ENCODE data around the gene CKMT1B.
"Not testable (repeated sequence)": the region's sequence is repeated elsewhere in the genome, so short reads cannot be mapped to it uniquely, and the experiment has no call there.

The CKMT1B gene

GRCh38 chr15:43593328-43594190 is at the start of gene CKMT1B:
Gene CKMT1B (plus strand): TSS chr15:43594027. CDS start chr15:43594219, 192 bp downstream.
- DNase-seq (ENCODE audit: extremely low read depth in 1 of 2, low read depth in 1 of 2), result not testable (repeated sequence)

DNA sequence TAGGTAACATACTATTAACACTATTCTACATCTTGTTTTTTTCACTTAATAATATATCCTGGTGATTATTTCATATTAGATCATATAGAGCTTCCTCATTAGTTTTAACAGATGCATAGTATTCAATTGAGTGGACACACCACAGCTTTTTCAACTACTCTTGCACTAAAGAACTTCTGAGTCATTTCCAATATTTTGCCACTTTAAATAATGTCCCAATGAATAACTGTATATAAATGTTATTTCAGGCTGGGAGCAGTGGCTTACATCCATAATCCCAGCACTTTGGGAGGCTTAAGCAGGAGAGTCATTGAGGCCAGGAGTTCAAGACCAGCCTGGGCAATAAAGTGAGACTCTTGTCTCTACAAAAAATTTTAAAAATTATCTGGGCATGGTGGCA is 49.6 kb upstream of the CKMT1B start:
- no peak for DNase-seq (ENCODE audit: extremely low read depth in 1 of 2, low read depth in 1 of 2)

GRCh38 chr15:43545426-43545825 is 48.4 kb upstream of the CKMT1B start:
- no peak for DNase-seq (ENCODE audit: extremely low read depth in 1 of 2, low read depth in 1 of 2)

DNA sequence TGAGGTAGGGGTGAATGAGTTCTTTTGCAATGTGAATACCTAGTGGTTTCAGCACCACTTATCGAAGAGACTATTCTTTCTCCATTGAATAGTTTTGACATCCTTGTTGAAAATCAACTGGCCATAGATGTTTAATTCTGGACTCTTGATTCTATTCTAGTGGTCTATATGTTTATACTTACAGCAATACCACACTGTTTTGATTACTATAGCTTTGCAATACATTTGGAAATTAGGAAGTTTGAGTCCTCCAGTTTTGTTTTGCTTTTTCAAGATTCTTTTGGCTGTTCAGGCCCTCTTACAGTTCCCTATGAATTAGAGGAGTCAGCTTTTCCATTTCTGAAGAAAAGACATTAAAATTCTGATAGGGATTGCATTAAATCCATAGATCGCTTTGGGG is 46.3 kb upstream of the CKMT1B start:
- DNase-seq (ENCODE audit: extremely low read depth in 1 of 2, low read depth in 1 of 2), result no peak

DNA sequence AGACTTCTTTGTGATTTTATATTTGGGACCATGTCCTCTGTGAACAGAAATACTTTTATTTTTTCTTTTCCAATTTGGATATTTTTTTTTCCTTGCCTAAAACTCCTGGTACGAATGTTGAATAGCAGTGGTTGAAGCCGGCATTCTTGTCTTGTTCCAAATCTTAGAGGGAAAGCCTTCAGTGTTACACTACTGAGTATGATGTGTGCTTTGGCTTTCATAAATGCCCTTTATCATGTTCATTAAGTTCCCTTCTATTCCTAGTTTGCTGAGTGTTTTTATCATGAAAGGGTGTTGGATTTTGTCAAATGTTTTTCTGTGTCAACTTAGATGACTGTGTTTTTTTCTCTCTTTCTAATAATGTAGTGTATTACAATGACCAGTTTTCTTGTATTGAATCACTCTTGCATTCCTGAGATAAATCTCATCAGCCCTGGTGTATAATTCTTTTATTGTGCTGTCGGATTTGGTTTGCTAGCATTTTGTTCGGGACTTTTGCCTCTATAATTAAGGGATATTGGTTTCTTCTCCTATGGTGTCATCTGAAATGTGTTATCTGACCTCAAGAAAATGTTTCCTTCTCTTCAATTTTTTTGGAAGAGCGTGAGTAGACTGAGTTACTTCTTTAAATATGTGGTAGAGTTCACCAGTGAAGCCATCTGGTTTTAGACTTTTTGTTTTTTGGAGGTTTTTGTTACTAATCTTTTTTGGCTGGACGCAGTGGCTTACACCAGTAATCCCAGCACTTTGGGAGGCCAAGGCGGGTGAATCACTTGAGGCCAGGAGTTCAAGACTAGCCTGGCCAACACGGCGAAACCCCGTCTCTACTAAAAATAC is 43.1 kb upstream of the CKMT1B start:
- no peak for DNase-seq (ENCODE audit: extremely low read depth in 1 of 2, low read depth in 1 of 2)

GRCh38 chr15:43552256-43552655 is 41.6 kb upstream of the CKMT1B start:
- no peak for DNase-seq (ENCODE audit: extremely low read depth in 1 of 2, low read depth in 1 of 2)

- DNase-seq (ENCODE audit: extremely low read depth in 1 of 2, low read depth in 1 of 2), result no peak
Measured at GRCh38 chr15:43552986-43553385, 40.8 kb upstream of the CKMT1B start.

DNA sequence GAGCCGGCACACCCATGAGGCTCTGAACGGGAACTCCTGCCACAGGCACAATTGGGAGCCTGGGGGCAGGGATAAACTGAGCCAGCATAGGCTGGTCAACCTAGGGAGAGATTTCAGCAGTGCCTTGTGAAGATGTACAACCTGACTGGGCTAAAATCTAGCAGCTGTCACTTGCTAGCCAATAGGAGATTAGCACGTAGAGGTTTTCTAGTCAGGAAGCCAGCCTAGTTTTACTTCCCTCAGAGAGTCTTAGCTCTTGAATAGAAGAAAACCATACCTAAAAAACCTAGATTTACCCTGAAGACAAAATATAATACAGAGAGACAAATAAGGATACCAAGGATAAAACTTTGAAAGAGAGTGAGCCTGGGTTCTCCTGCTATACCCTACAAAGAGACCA is 31.1 kb upstream of the CKMT1B start:
- DNase-seq (ENCODE audit: extremely low read depth in 1 of 2, low read depth in 1 of 2), result not testable (repeated sequence)

GRCh38 chr15:43563793-43564192 is 30.0 kb upstream of the CKMT1B start:
- not testable (repeated sequence) for DNase-seq (ENCODE audit: extremely low read depth in 1 of 2, low read depth in 1 of 2)

GRCh38 chr15:43566615-43567014 is 27.2 kb upstream of the CKMT1B start:
- not testable (repeated sequence) for DNase-seq (ENCODE audit: extremely low read depth in 1 of 2, low read depth in 1 of 2)

DNA sequence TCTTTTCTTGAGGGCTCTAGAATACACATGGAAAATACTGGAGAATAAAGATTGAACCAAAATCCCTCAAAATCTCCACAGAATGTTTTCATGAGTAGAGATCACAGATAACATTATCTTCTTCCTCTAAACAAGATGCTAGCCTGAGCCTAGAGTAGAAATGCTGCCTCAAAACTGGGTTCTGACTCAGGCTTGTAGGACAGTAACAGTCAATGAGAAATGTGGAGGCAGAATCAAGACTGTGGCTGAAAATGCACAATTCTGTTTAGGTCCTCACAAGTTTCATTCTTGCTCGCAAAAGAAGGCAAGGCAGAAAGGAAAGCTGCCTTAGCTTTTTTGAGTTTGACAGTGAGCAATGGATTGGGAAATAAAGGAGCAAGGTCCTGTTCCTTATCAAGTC is 19.2 kb upstream of the CKMT1B start:
- not testable (repeated sequence) for DNase-seq (ENCODE audit: extremely low read depth in 1 of 2, low read depth in 1 of 2)

DNA sequence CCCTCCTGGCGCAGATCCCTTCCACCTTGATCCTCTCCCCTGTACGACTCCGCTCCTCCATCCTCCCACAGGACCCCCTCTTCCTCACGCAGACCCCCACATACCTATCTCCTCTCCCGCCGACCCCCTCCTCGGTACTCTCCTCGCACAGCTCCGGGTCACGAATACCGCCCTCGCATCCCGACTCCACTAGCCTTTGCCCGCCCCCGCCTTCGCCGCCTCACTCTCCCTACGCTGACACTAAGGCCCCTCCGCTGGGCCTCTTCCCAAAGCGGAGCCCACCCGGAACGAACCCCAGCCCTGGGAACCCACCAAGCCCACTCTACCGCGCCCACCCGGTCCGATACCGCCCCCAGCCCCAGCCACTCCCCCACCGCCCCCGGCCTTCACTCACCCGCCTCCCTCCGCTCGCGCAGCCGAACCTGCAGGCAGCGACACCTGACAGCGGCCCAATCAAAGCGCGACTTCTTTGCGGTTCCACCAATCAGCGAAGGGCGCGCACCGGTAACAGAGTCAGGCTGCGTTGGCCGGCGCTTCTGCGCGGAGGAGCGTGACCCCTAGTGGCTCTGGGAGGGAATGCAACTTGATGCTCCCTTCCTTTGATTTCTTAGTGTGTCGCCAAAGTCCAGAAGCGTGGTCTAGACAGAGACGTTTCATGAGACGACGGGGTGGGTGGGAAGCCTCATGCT is 3.9 kb upstream of the CKMT1B start, which contains the start of gene PPIP5K1:
Gene PPIP5K1, minus strand, starts transcription at position 431 of the 689 bp plus-strand sequence. CDS start 5,704 bp downstream, outside the sequence.
- not testable (repeated sequence) for DNase-seq (ENCODE audit: extremely low read depth in 1 of 2, low read depth in 1 of 2)

DNA sequence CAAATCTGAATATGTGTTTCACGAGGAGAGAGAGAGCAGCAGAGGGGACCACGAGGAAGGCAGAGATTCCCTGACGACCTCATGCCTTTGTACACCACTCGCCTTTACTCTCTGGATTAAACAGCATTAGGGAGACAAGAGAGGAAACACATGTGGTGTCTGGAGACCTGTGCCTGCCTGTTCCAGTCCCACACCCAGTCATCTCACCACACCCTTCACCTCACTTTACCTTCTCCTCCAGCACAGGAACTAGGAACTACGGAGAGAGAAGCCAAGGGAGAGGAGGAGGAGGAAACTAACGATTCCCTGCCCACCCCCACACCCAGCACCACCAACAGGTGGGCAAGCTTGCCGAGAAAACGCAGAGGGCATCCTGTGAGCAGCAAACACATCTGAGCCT is 986 bp upstream of the CKMT1B start:
- DNase-seq (ENCODE audit: extremely low read depth in 1 of 2, low read depth in 1 of 2), result not testable (repeated sequence)

DNA sequence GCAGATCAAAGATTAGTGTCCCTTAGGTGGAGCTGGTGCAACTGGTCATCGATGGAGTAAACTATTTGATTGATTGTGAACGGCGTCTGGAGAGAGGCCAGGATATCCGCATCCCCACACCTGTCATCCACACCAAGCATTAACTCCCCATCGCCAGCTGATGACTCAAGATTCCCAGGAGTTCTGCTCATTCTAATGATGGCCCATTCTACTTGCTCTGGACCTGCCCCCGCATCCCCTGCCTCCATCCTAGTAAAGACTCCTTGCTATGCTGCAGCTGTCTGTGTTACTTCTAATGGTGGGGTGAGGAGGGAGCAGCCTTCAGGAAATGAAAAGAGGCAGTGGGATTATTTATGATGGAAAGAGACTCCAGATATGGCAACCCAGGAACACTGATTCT is 5.3 kb downstream of the CKMT1B start:
- DNase-seq (ENCODE audit: extremely low read depth in 1 of 2, low read depth in 1 of 2), result not testable (repeated sequence)

DNA sequence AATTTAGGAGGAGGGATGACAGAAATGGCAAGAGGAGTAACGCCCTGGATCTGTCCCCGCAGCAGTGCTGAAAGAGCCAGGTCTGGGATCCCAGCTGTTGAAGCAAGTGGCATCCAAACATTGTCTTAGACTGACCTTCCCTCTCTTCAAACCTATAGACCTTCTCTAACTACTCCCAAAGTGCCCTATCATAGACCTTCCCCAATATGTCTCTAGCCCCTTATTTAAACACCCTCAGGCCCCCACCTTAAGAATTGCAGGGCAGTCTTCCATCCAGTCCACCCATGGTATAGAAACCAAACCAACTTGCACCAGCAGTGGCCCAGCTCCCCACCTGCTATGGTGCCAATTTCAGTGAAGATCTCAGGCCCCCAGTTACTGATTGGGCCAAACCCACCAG is 6.4 kb downstream of the CKMT1B start:
- DNase-seq (ENCODE audit: extremely low read depth in 1 of 2, low read depth in 1 of 2), result not testable (repeated sequence)

DNA sequence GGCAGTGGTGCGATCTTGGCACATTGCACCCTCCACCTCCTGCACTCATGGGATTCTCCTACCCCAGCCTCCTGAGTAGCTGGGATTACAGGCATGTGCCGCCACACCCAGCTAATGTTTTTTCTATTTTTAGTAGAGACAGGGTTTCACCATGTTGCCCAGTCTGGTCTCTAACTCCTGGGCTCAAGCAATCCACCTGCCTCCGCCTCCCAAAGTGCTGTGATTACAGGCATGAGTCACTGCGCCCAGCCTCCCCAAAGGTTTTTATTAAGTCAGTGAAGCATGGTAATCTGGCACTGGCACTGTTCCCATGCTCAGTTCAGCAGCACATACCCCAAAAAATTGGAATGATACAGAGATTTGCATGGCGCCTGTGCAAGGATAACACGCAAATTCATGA is 8.4 kb downstream of the CKMT1B start:
- DNase-seq (ENCODE audit: extremely low read depth in 1 of 2, low read depth in 1 of 2), result not testable (repeated sequence)

DNA sequence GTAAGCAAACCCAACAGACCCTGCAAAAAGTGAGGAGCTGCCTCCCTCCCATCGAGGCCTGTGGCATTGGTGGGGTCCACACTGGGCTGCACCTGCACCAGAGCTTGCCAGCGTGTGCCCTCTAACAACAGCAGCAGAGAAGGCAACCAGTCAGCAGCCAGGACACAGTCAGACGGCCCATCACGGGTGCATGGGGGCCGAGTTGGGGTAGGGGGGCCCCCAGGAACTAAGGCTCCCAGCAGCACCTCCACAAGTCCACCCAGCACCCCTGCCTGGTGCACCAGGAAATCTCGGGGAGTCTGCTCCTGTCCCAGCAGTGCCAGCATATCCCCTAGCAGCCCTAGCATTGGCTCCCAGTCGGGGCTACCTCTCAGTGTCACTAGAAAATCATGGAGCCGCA is 23.9 kb downstream of the CKMT1B start:
- DNase-seq (ENCODE audit: extremely low read depth in 1 of 2, low read depth in 1 of 2), result not testable (repeated sequence)

GRCh38 chr15:43618700-43619099 is 24.9 kb downstream of the CKMT1B start, which contains the start of gene STRC:
Gene STRC (minus strand): TSS chr15:43618800. CDS start chr15:43618722, 78 bp downstream.
- not testable (repeated sequence) for DNase-seq (ENCODE audit: extremely low read depth in 1 of 2, low read depth in 1 of 2)

GRCh38 chr15:43622068-43622799 is 28.4 kb downstream of the CKMT1B start:
- DNase-seq (ENCODE audit: extremely low read depth in 1 of 2, low read depth in 1 of 2), result not testable (repeated sequence)

- DNase-seq (ENCODE audit: extremely low read depth in 1 of 2, low read depth in 1 of 2), result no peak
Measured at GRCh38 chr15:43625106-43625505, 31.3 kb downstream of the CKMT1B start.

All from stimulated activated CD8-positive, alpha-beta memory T cell treated with anti-CD3 and anti-CD28 coated beads, Interleukin-7, amount 100 ng/mL, for 48 hours (primary cell).